Measurements from ENCODE around the gene HEBP1. TPM values are rescaled to one million over a fixed set of nuclear protein-coding genes. Genes with fewer than 3 reads are reported as not detected.
"Not testable (repeated sequence)": the region's sequence is repeated elsewhere in the genome, so short reads cannot be mapped to it uniquely, and the experiment has no call there.

Gene HEBP1
- 8.6 and 11.5 TPM in 2 replicates for total RNA-seq (2014; rRNA removed; shearing (Covaris generic))
- polyA plus RNA-seq (2014; cell fraction: nucleus; rRNA removed) = 8.2 and 9.0 TPM in 2 replicates

GRCh38 chr12:12999959-13000615 lies at the start of gene HEBP1:
Gene HEBP1, minus strand, starts transcription at chr12:13000265. Its CDS starts 151 bp downstream, at chr12:13000114.
- peak; percentile 87 for DNase-seq (ENCODE audit: extremely low read depth, low read depth)

- no peak for DNase-seq (ENCODE audit: extremely low read depth, low read depth)
These were observed 49.8 kb upstream of the HEBP1 start for GRCh38 chr12:13049816-13050215.

GRCh38 chr12:13046964-13047363 lies 46.9 kb upstream of the HEBP1 start:
- DNase-seq (ENCODE audit: extremely low read depth, low read depth) = no peak

GRCh38 chr12:13045816-13046215 lies 45.8 kb upstream of the HEBP1 start:
- no peak for DNase-seq (ENCODE audit: extremely low read depth, low read depth)

GRCh38 chr12:13044906-13045299 lies 44.8 kb upstream of the HEBP1 start:
- no peak for DNase-seq (ENCODE audit: extremely low read depth, low read depth)

- peak; percentile 29 for DNase-seq (ENCODE audit: extremely low read depth, low read depth)
These were observed 44.2 kb upstream of the HEBP1 start, which contains the start of gene FAM234B for GRCh38 chr12:13044002-13044905. Gene FAM234B, plus strand, starts transcription at chr12:13044381. Its CDS starts 23 bp downstream, at chr12:13044404.

GRCh38 chr12:13042666-13043230 lies 42.7 kb upstream of the HEBP1 start:
- DNase-seq (ENCODE audit: extremely low read depth, low read depth) = no peak

GRCh38 chr12:13041224-13041623 lies 41.2 kb upstream of the HEBP1 start:
- no peak for DNase-seq (ENCODE audit: extremely low read depth, low read depth)

GRCh38 chr12:13039328-13039956 lies 39.4 kb upstream of the HEBP1 start:
- no peak for DNase-seq (ENCODE audit: extremely low read depth, low read depth)

- DNase-seq (ENCODE audit: extremely low read depth, low read depth) = no peak
These were observed 38.6 kb upstream of the HEBP1 start for GRCh38 chr12:13038491-13039161.

- DNase-seq (ENCODE audit: extremely low read depth, low read depth) = no peak
These were observed 36.8 kb upstream of the HEBP1 start for GRCh38 chr12:13036881-13037280.

- not testable (repeated sequence) for DNase-seq (ENCODE audit: extremely low read depth, low read depth)
These were observed 35.3 kb upstream of the HEBP1 start for GRCh38 chr12:13035335-13035734.

GRCh38 chr12:13033476-13033875 lies 33.4 kb upstream of the HEBP1 start:
- DNase-seq (ENCODE audit: extremely low read depth, low read depth) = no peak

GRCh38 chr12:13032164-13032563 lies 32.1 kb upstream of the HEBP1 start:
- DNase-seq (ENCODE audit: extremely low read depth, low read depth) = no peak

- DNase-seq (ENCODE audit: extremely low read depth, low read depth) = no peak
These were observed 30.7 kb upstream of the HEBP1 start for GRCh38 chr12:13030541-13031291.

- DNase-seq (ENCODE audit: extremely low read depth, low read depth) = no peak
These were observed 28.9 kb upstream of the HEBP1 start for GRCh38 chr12:13028825-13029570.

- no peak for DNase-seq (ENCODE audit: extremely low read depth, low read depth)
These were observed 27.4 kb upstream of the HEBP1 start for GRCh38 chr12:13027508-13027907.

GRCh38 chr12:13027032-13027431 lies 27.0 kb upstream of the HEBP1 start:
- DNase-seq (ENCODE audit: extremely low read depth, low read depth) = no peak

GRCh38 chr12:13026286-13026685 lies 26.2 kb upstream of the HEBP1 start:
- DNase-seq (ENCODE audit: extremely low read depth, low read depth) = no peak

Measured in NCI-H460 (cell line).